Tongue (tissue), 2 donors: ENCODE data around the gene TIE1. TPM values are rescaled to one million over a fixed set of nuclear protein-coding genes. Genes with fewer than 3 reads are reported as not detected.

Experiments
- DNase-seq: peaks from one replicate; pipeline ENCODE4 v3.0.0-alpha.2; 2015
- total RNA-seq: library from RNA; depleted of rRNA; stranded (reverse); fragments of >200 nt; gene quantifications from one replicate; pipeline ENCODE4 v1.2.3, GENCODE V29; 2014

TIE1 gene
- total RNA-seq, 1 donor from 2014 or later: 62.3 TPM

GRCh38 chr1:43274125-43274803 lies 26.5 kb upstream of the TIE1 start:
- no peak for DNase-seq

GRCh38 chr1:43274804-43275180 lies 26.0 kb upstream of the TIE1 start:
- DNase-seq: no peak

- DNase-seq: no peak
Observed at GRCh38 chr1:43275826-43276620, 24.8 kb upstream of the TIE1 start.

- DNase-seq: no peak
Observed at GRCh38 chr1:43276673-43277072, 24.1 kb upstream of the TIE1 start.

- no peak for DNase-seq
Observed at GRCh38 chr1:43277116-43277876, 23.5 kb upstream of the TIE1 start.

- no peak for DNase-seq
Observed at GRCh38 chr1:43279161-43279560, 21.6 kb upstream of the TIE1 start.

GRCh38 chr1:43279666-43280065 lies 21.1 kb upstream of the TIE1 start:
- DNase-seq: no peak

GRCh38 chr1:43280692-43281091 lies 20.1 kb upstream of the TIE1 start:
- no peak for DNase-seq

- no peak for DNase-seq
Observed at GRCh38 chr1:43282220-43283195, 18.3 kb upstream of the TIE1 start.

GRCh38 chr1:43284065-43284464 lies 16.7 kb upstream of the TIE1 start:
- DNase-seq: no peak

- DNase-seq: no peak
Observed at GRCh38 chr1:43284546-43285110, 16.2 kb upstream of the TIE1 start.

GRCh38 chr1:43285269-43285990 lies 15.4 kb upstream of the TIE1 start, which contains the start of gene C1orf210:
Gene C1orf210 (minus strand): TSS chr1:43285581. CDS start chr1:43283270, 2,311 bp downstream.
- DNase-seq: peak; percentile 21

- no peak for DNase-seq
Observed at GRCh38 chr1:43286115-43286514, 14.7 kb upstream of the TIE1 start.

GRCh38 chr1:43286533-43286932 lies 14.2 kb upstream of the TIE1 start:
- no peak for DNase-seq

GRCh38 chr1:43288058-43288784 lies 12.6 kb upstream of the TIE1 start:
- no peak for DNase-seq

GRCh38 chr1:43288785-43289706 lies 11.7 kb upstream of the TIE1 start:
- no peak for DNase-seq

- DNase-seq: no peak
Observed at GRCh38 chr1:43292216-43292615, 8.6 kb upstream of the TIE1 start.

GRCh38 chr1:43292679-43293078 lies 8.1 kb upstream of the TIE1 start:
- DNase-seq: no peak

- no peak for DNase-seq
Observed at GRCh38 chr1:43293176-43293575, 7.6 kb upstream of the TIE1 start.
